Skeletal muscle cell (primary cell): ENCODE data around the gene IPO9.
"Not testable (repeated sequence)": the region's sequence is repeated elsewhere in the genome, so short reads cannot be mapped to it uniquely, and the experiment has no call there.

Source experiments
- DNase-seq: peaks from one replicate; pipeline ENCODE4 v3.0.0-alpha.2; 2010; ENCODE audit warnings: low read depth
- H3K4me3 ChIP-seq: 2 replicates; pipeline ENCODE4 v1.5.1; 2011; ENCODE audit warnings: low read depth, mild to moderate bottlenecking, control low read depth, low read length, moderate library complexity

Gene IPO9

DNA sequence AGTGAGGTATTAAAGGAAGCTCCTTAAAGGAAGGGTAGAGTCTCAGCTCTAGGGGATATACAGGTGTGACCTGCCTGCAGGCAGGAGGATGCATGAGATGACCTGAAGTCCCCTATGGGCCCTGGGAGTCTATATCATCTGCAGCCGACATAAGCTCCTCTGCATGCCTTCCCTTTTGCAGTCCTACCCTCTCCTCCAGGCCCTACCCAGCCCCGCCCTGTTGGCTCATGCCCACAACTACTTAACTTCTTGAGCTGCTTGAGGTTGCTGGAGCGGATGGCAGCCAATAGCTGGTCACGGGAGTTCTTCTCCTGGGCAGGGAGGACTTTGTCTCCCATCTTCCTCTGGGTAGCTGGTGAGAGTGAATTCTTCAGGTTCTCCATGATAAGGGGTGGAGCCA lies 70.0 kb downstream of the IPO9 start:
- DNase-seq: no peak
- H3K4me3 ChIP-seq: no peak overlapping the region

- DNase-seq: no peak
- no peak overlapping the region for H3K4me3 ChIP-seq
Measured at GRCh38 chr1:201899683-201900429, 70.9 kb downstream of the IPO9 start.

GRCh38 chr1:201900476-201900875 lies 71.5 kb downstream of the IPO9 start:
- no peak overlapping the region for H3K4me3 ChIP-seq
- no peak for DNase-seq

DNA sequence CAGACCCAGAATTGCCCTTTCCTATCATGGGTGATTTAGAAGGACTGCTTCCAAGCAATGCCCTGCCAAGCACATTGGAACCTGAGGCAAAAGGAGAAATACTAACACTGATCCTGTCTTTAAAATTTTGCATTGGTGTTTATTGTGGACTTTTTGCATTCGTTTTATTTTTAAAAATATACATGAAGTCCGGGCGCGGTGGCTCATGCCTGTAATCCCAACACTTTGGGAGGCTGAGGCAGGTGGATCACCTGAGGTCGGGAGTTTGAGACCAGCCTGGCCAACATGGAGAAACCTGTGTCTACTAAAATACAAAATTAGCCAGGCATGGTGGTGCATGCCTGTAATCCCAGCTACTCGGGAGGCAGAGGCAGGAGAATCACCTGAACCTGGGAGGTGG lies 72.1 kb downstream of the IPO9 start:
- not testable (repeated sequence) for DNase-seq, H3K4me3 ChIP-seq

- DNase-seq: no peak
- no peak overlapping the region for H3K4me3 ChIP-seq
Measured at GRCh38 chr1:201902198-201902597, 73.2 kb downstream of the IPO9 start.

GRCh38 chr1:201903135-201903534 lies 74.2 kb downstream of the IPO9 start:
- H3K4me3 ChIP-seq: no peak overlapping the region
- no peak for DNase-seq

GRCh38 chr1:201904579-201904978 lies 75.6 kb downstream of the IPO9 start:
- DNase-seq: peak; percentile 84
- H3K4me3 ChIP-seq: no peak overlapping the region

- H3K4me3 ChIP-seq: no peak overlapping the region
- DNase-seq: no peak
Measured at GRCh38 chr1:201905234-201905890, 76.4 kb downstream of the IPO9 start.

DNA sequence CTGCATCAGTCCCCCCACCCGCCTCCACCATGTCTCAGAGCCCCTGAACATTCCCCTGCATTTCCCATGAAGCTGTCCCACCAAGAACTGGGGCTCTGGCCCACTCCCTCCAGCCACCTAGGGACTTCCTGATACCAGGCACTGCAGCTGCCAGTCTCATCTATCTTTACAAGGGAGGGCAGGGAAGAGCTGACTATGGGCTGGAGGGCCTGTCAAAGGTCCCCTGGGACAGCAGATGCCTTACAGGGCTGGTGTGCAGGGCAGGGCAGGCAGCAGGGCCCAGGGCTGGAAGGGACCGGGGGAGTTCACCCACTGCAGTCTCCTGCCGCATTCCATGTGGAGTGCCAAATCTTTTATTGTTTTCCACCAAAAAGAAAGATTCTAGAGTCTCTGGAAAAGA lies 77.4 kb downstream of the IPO9 start:
- H3K4me3 ChIP-seq: no peak overlapping the region
- no peak for DNase-seq

GRCh38 chr1:201907621-201908020 lies 78.7 kb downstream of the IPO9 start:
- H3K4me3 ChIP-seq: no peak overlapping the region
- no peak for DNase-seq

DNA sequence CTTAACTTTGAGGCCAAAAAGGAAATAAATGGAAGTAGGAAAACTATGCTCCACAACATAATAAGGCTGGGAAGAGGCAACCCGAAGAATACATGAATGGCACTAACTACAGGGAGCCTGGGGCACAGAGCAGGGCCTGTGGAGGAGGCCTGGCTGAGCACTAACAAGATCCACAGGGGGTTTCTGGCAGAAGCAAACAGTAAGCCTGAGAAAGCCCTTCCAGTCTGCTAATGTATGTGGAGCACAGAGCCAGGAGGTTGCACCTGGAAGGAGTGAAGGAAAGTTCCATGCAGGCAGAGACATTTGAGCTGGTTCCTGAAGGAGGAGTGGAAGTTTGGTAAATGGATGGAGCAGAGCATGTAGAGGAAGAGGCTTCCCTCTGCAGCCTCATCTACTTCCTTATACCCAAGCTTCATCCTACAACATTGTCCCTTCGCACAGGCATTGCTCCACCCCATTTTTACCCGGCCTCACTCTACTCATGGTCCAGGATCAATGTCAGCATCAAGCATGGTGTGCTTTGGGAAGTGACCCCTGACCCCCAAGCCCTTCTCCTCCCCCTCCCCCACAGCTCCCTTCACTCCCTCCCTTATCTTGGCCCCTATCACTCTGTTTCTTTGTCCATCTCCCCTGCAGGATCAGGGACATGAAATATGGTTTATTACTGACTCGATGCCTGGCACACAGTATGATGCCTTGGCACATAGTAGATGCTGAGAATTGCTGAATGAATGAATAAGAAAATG lies 83.0 kb downstream of the IPO9 start:
- DNase-seq: no peak
- H3K4me3 ChIP-seq: no peak overlapping the region

- no peak for DNase-seq
- H3K4me3 ChIP-seq: no peak overlapping the region
Measured at GRCh38 chr1:201912832-201913231, 83.9 kb downstream of the IPO9 start.

- DNase-seq: no peak
- H3K4me3 ChIP-seq: no peak overlapping the region
Measured at GRCh38 chr1:201914456-201915235, 85.7 kb downstream of the IPO9 start.

DNA sequence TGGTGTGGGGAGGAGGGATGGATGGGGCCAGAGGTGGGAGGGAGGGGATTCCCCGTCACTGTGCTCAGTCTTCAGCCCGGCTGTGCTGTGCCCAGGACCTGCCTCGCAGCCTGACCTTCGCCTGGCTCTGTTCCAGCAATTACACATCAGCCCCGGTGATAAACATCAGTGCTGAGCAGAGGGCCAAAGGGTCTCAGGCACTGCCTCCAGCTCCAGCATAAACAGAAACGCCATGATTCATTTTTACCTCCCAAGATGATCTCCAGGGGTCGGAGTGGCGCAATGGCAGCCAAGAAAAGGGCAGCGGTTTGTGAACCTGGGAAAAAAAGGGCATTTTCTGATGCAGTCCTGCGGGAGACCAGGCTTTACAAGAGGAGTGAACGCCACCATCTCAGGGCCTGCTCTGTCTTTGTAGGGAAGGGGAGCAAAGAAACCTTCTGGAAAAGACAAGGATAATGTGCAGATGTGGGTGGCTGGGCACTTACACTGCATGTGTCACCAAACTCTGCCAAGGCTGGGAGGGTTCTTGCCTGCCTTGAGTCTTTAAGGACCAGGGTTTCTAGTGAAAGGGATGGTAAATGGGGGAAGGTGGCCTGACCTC lies 87.8 kb downstream of the IPO9 start:
- no peak overlapping the region for H3K4me3 ChIP-seq
- DNase-seq: peak; percentile 92

DNA sequence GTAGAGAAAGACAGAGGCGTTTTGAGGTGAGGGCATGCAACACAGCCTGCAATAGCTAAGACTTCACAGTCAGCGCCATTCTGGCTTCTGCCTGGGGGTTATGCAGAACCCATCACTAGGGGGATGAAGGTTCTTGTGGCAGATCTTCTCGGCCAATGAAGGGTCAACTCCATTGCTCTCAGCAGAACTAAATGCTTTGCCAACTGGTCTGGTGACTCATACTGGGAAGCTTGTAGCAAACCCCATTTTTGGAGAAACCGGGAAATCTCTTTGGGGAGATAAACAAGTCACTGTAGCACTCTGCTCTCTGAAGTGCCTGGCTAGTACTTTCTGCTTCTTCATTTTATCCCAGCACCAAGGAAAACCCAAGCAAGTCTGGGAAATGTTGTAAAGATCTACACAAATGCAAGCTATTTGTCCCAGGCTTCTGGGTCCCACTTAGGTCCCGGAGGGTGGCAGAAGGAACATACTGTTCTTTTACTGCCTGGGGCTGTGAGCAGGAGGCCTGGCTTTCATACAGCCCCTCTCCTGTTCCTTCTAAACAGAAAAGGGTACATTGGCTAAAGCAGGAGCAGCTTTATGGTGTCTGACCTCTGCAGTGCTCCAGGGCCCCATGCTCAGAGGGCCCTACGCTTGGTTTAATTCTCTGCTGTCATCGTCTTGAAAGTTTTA lies 88.5 kb downstream of the IPO9 start:
- no peak overlapping the region for H3K4me3 ChIP-seq
- DNase-seq: peak; percentile 74

GRCh38 chr1:201918343-201918742 lies 89.4 kb downstream of the IPO9 start:
- H3K4me3 ChIP-seq: no peak overlapping the region
- DNase-seq: no peak

- H3K4me3 ChIP-seq: no peak overlapping the region
- DNase-seq: no peak
Measured at GRCh38 chr1:201921952-201922558, 93.1 kb downstream of the IPO9 start.

GRCh38 chr1:201925301-201925567 lies 96.3 kb downstream of the IPO9 start:
- DNase-seq: no peak
- H3K4me3 ChIP-seq: no peak overlapping the region
